GM10266 (cell line): ENCODE data around the gene GRHL1.

Experiments used
- DNase-seq: peaks from one replicate; pipeline ENCODE4 v3.0.0; 2012; ENCODE audit errors: extremely low spot score
- TF ChIP-seq, protein P1 (sequence below): IDR thresholded peaks from 2 replicates; pipeline ENCODE4 v1.5.1; 2012; ENCODE audit warnings: mild to moderate bottlenecking, low read depth; ENCODE audit not compliant: control insufficient read depth, insufficient read depth; ENCODE audit errors: missing control alignments

The GRHL1 gene

DNA sequence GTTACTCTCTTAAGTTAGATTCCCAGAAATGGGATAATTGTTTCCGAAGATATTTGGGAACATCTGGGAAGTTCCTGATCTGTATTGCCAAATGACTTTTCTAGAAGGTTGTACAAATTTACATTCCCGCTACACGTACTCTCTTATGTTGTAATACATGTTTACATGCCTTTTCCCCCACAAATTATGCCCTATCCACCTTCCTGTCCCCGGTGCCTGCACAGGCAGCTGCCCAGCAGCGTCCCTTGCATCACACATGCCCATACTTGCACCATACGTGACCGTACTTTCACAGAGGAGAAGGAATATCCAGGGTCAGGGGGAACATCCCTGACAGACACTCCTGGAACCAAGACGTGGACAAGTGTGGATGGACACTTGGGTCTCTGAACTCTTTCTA is 67.7 kb downstream of the GRHL1 start:
- DNase-seq: no peak
- TF ChIP-seq, protein P1, sequence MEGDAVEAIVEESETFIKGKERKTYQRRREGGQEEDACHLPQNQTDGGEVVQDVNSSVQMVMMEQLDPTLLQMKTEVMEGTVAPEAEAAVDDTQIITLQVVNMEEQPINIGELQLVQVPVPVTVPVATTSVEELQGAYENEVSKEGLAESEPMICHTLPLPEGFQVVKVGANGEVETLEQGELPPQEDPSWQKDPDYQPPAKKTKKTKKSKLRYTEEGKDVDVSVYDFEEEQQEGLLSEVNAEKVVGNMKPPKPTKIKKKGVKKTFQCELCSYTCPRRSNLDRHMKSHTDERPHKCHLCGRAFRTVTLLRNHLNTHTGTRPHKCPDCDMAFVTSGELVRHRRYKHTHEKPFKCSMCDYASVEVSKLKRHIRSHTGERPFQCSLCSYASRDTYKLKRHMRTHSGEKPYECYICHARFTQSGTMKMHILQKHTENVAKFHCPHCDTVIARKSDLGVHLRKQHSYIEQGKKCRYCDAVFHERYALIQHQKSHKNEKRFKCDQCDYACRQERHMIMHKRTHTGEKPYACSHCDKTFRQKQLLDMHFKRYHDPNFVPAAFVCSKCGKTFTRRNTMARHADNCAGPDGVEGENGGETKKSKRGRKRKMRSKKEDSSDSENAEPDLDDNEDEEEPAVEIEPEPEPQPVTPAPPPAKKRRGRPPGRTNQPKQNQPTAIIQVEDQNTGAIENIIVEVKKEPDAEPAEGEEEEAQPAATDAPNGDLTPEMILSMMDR: no peak

DNA sequence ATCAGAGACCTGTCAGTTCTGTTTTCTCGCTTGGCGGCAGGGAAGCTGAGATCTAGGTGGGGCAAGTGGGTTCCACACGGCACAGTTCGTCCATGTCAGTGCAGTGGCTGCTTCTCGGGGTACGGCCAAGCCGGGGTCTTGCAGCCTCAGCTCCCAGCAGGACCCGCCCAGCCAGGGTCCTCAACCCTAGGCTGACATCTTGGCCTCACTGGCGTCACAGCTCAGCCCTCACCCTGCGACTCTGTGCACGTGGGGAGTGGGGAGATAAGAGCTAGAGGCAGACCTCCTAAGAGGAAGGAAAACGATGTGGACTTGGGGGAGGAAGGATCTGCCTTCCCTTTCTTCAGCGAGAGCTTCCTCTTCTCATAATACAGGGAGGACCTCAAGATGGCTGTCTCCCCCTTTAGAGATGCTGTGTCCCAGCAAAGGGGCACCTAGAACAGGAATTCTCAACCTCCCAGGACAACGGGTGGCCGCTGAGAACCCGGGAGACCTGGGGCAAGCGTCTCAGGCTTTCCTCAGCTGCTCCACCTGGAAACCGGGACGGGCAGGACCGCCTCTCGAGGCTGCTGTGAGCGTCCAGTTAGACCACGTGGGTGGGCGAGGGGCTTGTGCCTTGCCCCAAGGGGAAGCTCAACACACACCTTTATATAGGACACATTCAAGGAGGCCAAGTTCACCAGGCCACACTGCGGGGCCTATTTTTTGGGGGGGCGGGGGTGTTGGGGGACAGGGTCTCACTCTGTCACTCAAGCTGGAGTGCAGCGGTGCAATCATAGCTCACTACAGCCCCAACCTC is 68.3 kb downstream of the GRHL1 start:
- TF ChIP-seq, protein P1: peak; percentile 2
- DNase-seq: no peak

DNA sequence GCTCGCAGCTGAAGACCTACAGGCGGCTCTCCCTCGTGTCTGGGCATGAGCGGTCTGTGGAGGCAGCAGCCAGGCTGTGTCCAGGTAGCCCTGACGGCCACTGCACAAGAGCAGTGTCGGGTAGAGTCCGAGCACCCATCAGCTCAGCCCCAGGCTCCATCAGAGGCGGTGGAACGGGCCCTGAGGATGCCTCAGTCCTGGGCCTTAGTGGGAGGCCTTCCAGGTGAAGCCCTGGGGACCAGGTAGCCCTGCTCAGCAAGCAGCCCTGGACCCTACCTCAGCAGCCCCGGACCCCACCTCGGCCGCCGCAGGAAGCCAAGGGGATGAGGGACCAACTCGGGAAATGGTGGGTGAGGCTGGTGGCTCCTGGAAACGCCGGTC is 70.5 kb downstream of the GRHL1 start:
- DNase-seq: no peak
- TF ChIP-seq, protein P1: no peak

DNA sequence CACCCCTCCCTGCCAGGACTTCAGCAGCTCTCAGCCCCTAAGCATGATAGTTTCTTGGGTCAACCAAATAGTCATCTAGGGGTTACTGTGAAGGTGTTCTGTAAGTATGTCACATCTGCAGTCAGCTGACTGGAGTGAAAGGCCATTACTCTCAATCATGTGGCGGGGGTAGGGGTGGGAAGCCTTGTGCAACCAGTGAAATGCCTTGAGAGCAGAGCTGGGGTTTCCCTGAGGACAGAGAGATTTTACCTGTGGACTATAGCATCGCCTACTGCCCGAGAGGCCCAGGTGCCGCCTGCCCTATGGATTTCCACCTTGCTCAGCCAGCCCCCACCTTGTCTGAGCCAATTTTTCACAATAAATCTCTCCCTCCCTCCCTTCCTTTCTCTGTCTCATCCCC is 71.0 kb downstream of the GRHL1 start:
- TF ChIP-seq, protein P1: no peak
- DNase-seq: no peak

DNA sequence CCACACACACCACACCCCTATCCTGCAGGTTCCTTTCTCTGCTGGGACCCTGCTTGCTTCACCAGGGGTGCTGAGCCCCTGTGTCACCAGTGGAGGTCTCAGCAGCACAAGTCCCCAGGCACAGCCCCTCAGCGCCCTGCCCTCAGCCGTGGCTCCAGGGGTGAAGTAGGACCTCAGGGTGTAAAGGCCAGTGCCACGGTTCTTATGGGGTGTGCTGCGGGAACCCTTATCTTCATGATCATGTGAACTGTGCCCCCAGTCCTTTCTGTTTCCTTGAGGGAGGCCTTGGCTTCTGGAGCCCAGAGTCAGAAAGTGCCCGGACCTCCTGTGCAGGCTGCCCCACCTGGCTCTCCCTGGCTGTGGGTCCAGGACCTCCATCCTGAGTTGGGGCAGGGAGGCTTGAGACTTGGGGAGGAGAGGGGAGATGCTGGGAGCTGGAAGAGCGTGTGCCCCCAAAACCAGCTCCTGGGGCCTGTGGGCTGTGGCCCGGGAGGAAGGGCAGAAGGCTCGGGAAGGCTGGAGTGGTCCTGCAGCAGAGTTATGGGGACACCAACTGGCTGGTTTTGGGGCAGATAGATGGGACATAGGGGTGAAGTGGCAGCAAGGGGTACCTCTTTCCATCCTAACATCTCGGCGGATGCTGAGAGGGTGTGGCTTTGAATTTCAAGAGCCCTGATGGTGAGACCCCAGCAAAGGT is 71.6 kb downstream of the GRHL1 start:
- TF ChIP-seq, protein P1: no peak
- DNase-seq: no peak

DNA sequence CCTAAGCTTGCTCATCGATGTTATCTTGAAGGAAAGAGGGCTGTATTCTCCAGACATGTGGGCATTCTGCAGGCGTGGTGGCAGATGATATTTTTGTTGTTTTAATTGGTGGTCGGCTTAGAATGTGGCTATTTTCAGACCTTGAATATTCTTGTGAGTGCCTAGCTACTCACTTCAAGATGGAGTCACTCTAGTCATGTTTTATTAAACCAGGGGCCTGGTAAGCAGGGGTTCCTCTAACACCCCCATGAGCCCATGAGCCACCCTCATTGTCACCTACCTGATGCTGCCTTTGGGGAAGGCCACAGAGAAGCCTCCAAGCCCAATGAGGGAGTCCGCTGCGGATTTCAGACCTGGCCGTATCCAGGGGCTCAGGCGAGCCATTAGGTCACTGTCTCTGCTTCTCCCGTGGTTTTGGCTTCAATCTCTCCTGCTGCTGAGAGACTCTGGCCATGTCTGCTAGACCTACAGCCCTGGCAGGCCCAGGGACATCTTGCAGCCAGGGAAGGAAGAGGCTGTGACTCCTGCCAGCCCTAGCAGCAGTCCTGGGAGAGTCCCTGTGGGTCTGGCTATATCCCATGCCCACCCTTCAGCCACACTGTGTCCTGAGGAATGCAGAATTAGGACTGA is 75.6 kb downstream of the GRHL1 start:
- TF ChIP-seq, protein P1: no peak
- DNase-seq: no peak

DNA sequence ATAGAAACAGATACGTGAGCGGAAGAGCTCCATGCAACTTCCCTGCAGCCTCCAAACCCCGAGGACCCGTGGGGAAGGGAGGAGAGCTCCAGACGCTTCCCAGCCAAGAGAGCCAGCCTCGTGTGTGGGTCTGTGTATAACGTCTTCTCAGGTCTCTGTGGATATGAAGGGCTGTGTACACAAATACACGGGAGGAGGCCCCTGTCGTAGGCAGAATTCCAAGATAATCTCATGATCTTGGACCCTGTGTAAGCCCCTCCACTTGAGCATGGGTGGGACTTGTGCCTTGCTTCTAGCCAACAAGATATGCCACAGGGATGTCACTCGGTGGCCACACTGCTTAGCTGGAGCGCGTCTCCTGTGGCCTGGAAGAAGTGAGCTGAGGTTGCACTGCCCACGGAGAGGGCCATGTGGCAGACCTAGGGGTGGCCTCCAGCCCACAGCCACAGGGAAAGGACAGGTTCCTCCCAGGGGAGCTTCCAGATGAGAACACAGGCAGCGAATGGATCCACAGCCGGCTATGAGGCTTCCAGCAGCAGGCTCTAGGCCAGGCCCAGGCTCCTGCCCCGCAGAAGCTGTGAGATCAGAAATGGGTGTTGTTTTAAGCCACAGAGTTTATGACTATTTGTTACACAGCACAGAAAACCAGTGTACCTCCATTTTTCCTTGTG is 76.3 kb downstream of the GRHL1 start:
- DNase-seq: no peak
- TF ChIP-seq, protein P1: no peak
